Memory B cell (primary cell): ENCODE data around the gene CFB.
"Not testable (repeated sequence)": the region's sequence is repeated elsewhere in the genome, so short reads cannot be mapped to it uniquely, and the experiment has no call there.

ENCODE experiments used
- ATAC-seq: fragments of 150-1000 bp; cut with Tn5 transposase; 2 replicates; pipeline ENCODE4 v1.10.0; 2021; ENCODE audit warnings: low read depth, mild to moderate bottlenecking, moderate library complexity
- DNase-seq, 2 donors: peaks; one replicate each; pipeline ENCODE4 v3.0.0; 2022; ENCODE audit warnings: low spot score in 2 of 2
- H3K27ac Mint-ChIP-seq: one replicate; pipeline ENCODE4 v1.8.0; 2022; ENCODE audit warnings: mild to moderate bottlenecking, moderate library complexity, mixed read lengths
- H3K27me3 Mint-ChIP-seq: one replicate; pipeline ENCODE4 v1.8.0; 2022; ENCODE audit warnings: mixed read lengths
- H3K36me3 Mint-ChIP-seq: one replicate; pipeline ENCODE4 v1.8.0; 2022; ENCODE audit warnings: mild to moderate bottlenecking, mixed read lengths
- H3K4me1 Mint-ChIP-seq: one replicate; pipeline ENCODE4 v1.8.0; 2022; ENCODE audit warnings: mixed read lengths
- H3K4me3 Mint-ChIP-seq: one replicate; pipeline ENCODE4 v1.8.0; 2022; ENCODE audit warnings: mild to moderate bottlenecking, moderate library complexity, mixed read lengths
- H3K9me3 Mint-ChIP-seq: one replicate; pipeline ENCODE4 v1.8.0; 2022; ENCODE audit warnings: mixed read lengths

CFB gene

GRCh38 chr6:31980195-31980876 is 34.4 kb downstream of the CFB start:
- H3K36me3 Mint-ChIP-seq = not testable (repeated sequence)

GRCh38 chr6:31980998-31981397 is 35.1 kb downstream of the CFB start:
- H3K4me1 Mint-ChIP-seq, H3K9me3 Mint-ChIP-seq, H3K36me3 Mint-ChIP-seq, H3K4me3 Mint-ChIP-seq, DNase-seq, H3K27me3 Mint-ChIP-seq, ATAC-seq, H3K27ac Mint-ChIP-seq: not testable (repeated sequence)

More at GRCh38 chr6:31980195-31980876, 34.4 kb downstream of the CFB start:
- not testable (repeated sequence) for H3K27ac Mint-ChIP-seq, H3K4me1 Mint-ChIP-seq, ATAC-seq, H3K4me3 Mint-ChIP-seq, H3K27me3 Mint-ChIP-seq, DNase-seq, H3K9me3 Mint-ChIP-seq

- H3K9me3 Mint-ChIP-seq, DNase-seq, H3K4me3 Mint-ChIP-seq, H3K27ac Mint-ChIP-seq, H3K4me1 Mint-ChIP-seq, H3K36me3 Mint-ChIP-seq, H3K27me3 Mint-ChIP-seq, ATAC-seq: not testable (repeated sequence)
Observed at GRCh38 chr6:31981744-31982143, 35.8 kb downstream of the CFB start, which contains the start of gene C4A. C4A (plus strand) TSS chr6:31982057; CDS start chr6:31982108, 51 bp downstream.

- not testable (repeated sequence) for H3K4me3 Mint-ChIP-seq, H3K36me3 Mint-ChIP-seq, H3K4me1 Mint-ChIP-seq, H3K9me3 Mint-ChIP-seq, H3K27me3 Mint-ChIP-seq, H3K27ac Mint-ChIP-seq, DNase-seq
- peak; percentile 34 for ATAC-seq
Observed at GRCh38 chr6:31989363-31989762, 43.5 kb downstream of the CFB start.

- not testable (repeated sequence) for DNase-seq, ATAC-seq
Observed at GRCh38 chr6:31994421-31994820, 48.5 kb downstream of the CFB start.

GRCh38 chr6:31996385-31996784 is 50.5 kb downstream of the CFB start:
- not testable (repeated sequence) for H3K9me3 Mint-ChIP-seq, DNase-seq, H3K4me1 Mint-ChIP-seq, H3K4me3 Mint-ChIP-seq, H3K36me3 Mint-ChIP-seq, ATAC-seq, H3K27me3 Mint-ChIP-seq, H3K27ac Mint-ChIP-seq

More at GRCh38 chr6:31994421-31994820, 48.5 kb downstream of the CFB start:
- H3K27ac Mint-ChIP-seq, H3K4me3 Mint-ChIP-seq, H3K27me3 Mint-ChIP-seq, H3K4me1 Mint-ChIP-seq, H3K9me3 Mint-ChIP-seq, H3K36me3 Mint-ChIP-seq: not testable (repeated sequence)
